ENCODE measurements around the gene EWSR1.
A peak's percentile ranks its signal among the peaks of the same experiment; 100 is the strongest.
"Not testable (repeated sequence)": the region's sequence is repeated elsewhere in the genome, so short reads cannot be mapped to it uniquely, and the experiment has no call there.

EWSR1 gene

GRCh38 chr22:29267858-29268510, at the start of gene EWSR1, which contains the start of gene RHBDD3:
Gene EWSR1, plus strand, starts transcription at chr22:29268268. Its CDS starts 69 bp downstream, at chr22:29268337.
Gene RHBDD3, minus strand, starts transcription at chr22:29267981. Its CDS starts 2,355 bp downstream, at chr22:29265626.
- DNase-seq = peak; percentile 100

- no peak for DNase-seq
Measured at GRCh38 chr22:29218758-29219408, 49.2 kb upstream of the EWSR1 start.

GRCh38 chr22:29219409-29219782, 48.7 kb upstream of the EWSR1 start:
- not testable (repeated sequence) for DNase-seq

- DNase-seq = no peak
Measured at GRCh38 chr22:29219881-29220670, 48.0 kb upstream of the EWSR1 start.

GRCh38 chr22:29224121-29224858, 43.8 kb upstream of the EWSR1 start:
- DNase-seq = no peak

GRCh38 chr22:29224859-29225410, 43.1 kb upstream of the EWSR1 start:
- no peak for DNase-seq

- no peak for DNase-seq
Measured at GRCh38 chr22:29225422-29226090, 42.5 kb upstream of the EWSR1 start.

- DNase-seq = no peak
Measured at GRCh38 chr22:29226351-29226981, 41.6 kb upstream of the EWSR1 start.

GRCh38 chr22:29230972-29231875, 36.8 kb upstream of the EWSR1 start:
- DNase-seq = no peak

GRCh38 chr22:29231971-29232959, 35.8 kb upstream of the EWSR1 start:
- no peak for DNase-seq

GRCh38 chr22:29233277-29233877, 34.7 kb upstream of the EWSR1 start:
- DNase-seq = no peak

- not testable (repeated sequence) for DNase-seq
Measured at GRCh38 chr22:29240481-29240880, 27.6 kb upstream of the EWSR1 start.

GRCh38 chr22:29243874-29244446, 24.1 kb upstream of the EWSR1 start:
- no peak for DNase-seq

- no peak for DNase-seq
Measured at GRCh38 chr22:29244785-29245625, 23.1 kb upstream of the EWSR1 start.

- peak; percentile 87 for DNase-seq
Measured at GRCh38 chr22:29245626-29246385, 22.3 kb upstream of the EWSR1 start.

GRCh38 chr22:29247891-29248290, 20.2 kb upstream of the EWSR1 start:
- DNase-seq = not testable (repeated sequence)

- no peak for DNase-seq
Measured at GRCh38 chr22:29251265-29251664, 16.8 kb upstream of the EWSR1 start.

Measured in activated CD8-positive, alpha-beta memory T cell treated with anti-CD3 and anti-CD28 coated beads, Interleukin-2, amount 50 U/mL, for 48 hours (primary cell).